H9 (cell line): ENCODE results near the gene UTP18. TPM values are rescaled to one million over a fixed set of nuclear protein-coding genes. Genes with fewer than 3 reads are reported as not detected.

Experiments used
- DNase-seq: peaks from one replicate; pipeline ENCODE4 v3.0.0-alpha.2; 2017
- H2AFZ ChIP-seq: one replicate; pipeline ENCODE4 v1.6.1; 2013; ENCODE audit warnings: mild to moderate bottlenecking, low read length, control low read depth, moderate library complexity
- H2AK5ac ChIP-seq: 2 replicates; pipeline ENCODE4 v1.6.1; 2013; ENCODE audit warnings: low read length, control low read depth, mixed read lengths; ENCODE audit not compliant: insufficient read length
- H2BK120ac ChIP-seq: one replicate; pipeline ENCODE4 v1.6.1; 2013; ENCODE audit warnings: low read depth, mild to moderate bottlenecking, low read length, control low read depth, inconsistent platforms; ENCODE audit not compliant: poor library complexity, severe bottlenecking
- H2BK12ac ChIP-seq: 2 replicates; pipeline ENCODE4 v1.6.1; 2013; ENCODE audit warnings: low read length, control low read depth, mixed read lengths, low read depth; ENCODE audit not compliant: insufficient read length
- H2BK15ac ChIP-seq: 2 replicates; pipeline ENCODE4 v1.6.1; 2013; ENCODE audit warnings: low read depth, low read length, control low read depth
- H2BK20ac ChIP-seq: one replicate; pipeline ENCODE4 v1.6.1; 2013; ENCODE audit warnings: low read depth, mild to moderate bottlenecking, low read length, control low read depth, inconsistent platforms; ENCODE audit not compliant: poor library complexity, severe bottlenecking
- H2BK5ac ChIP-seq: 2 replicates; pipeline ENCODE4 v1.6.1; 2013; ENCODE audit warnings: low read length, control low read depth, mixed read lengths; ENCODE audit not compliant: insufficient read length
- H3K14ac ChIP-seq: 2 replicates; pipeline ENCODE4 v1.6.1; 2013; ENCODE audit warnings: low read length, control low read depth; ENCODE audit not compliant: insufficient read depth
- H3K18ac ChIP-seq: 2 replicates; pipeline ENCODE4 v1.6.1; 2013; ENCODE audit warnings: low read depth, mild to moderate bottlenecking, mixed read lengths, low read length, control low read depth; ENCODE audit not compliant: insufficient read length
- H3K23ac ChIP-seq: 2 replicates; pipeline ENCODE4 v1.6.1; 2013; ENCODE audit warnings: low read length, control low read depth, mixed read lengths, low read depth; ENCODE audit not compliant: insufficient read length
- H3K23me2 ChIP-seq: 2 replicates; pipeline ENCODE4 v1.6.1; 2013; ENCODE audit warnings: low read depth, mild to moderate bottlenecking, mixed read lengths, low read length, control low read depth; ENCODE audit not compliant: insufficient read length, poor library complexity, severe bottlenecking
- H3K27ac ChIP-seq: 2 replicates; pipeline ENCODE4 v1.5.1; 2013; ENCODE audit warnings: low read length, control low read depth, mixed read lengths, low read depth; ENCODE audit not compliant: insufficient read length
- H3K27me3 ChIP-seq: 2 replicates; pipeline ENCODE4 v1.6.1; 2013; ENCODE audit warnings: low read length, control low read depth, inconsistent platforms; ENCODE audit not compliant: insufficient read depth
- H3K4ac ChIP-seq: 2 replicates; pipeline ENCODE4 v1.6.1; 2013; ENCODE audit warnings: low read depth, mild to moderate bottlenecking, control low read depth, inconsistent platforms, low read length, moderate library complexity
- H3K4me1 ChIP-seq: 2 replicates; pipeline ENCODE4 v1.6.1; 2013; ENCODE audit warnings: low read length, control low read depth, inconsistent platforms; ENCODE audit not compliant: insufficient read depth
- H3K4me2 ChIP-seq: 2 replicates; pipeline ENCODE4 v1.6.1; 2013; ENCODE audit warnings: low read length, control low read depth, mixed read lengths; ENCODE audit not compliant: insufficient read length, insufficient read depth
- H3K56ac ChIP-seq: 2 replicates; pipeline ENCODE4 v1.6.1; 2013; ENCODE audit warnings: low read depth, mild to moderate bottlenecking, mixed read lengths, low read length, control low read depth; ENCODE audit not compliant: insufficient read length
- H3K79me1 ChIP-seq: 2 replicates; pipeline ENCODE4 v1.6.1; 2013; ENCODE audit warnings: low read depth, mild to moderate bottlenecking, moderate library complexity, low read length, control low read depth, inconsistent platforms; ENCODE audit not compliant: insufficient read depth, poor library complexity, severe bottlenecking
- H3K79me2 ChIP-seq: 2 replicates; pipeline ENCODE4 v1.6.1; 2013; ENCODE audit warnings: low read length, control low read depth, inconsistent platforms; ENCODE audit not compliant: insufficient read depth
- H3K9ac ChIP-seq: 2 replicates; pipeline ENCODE4 v1.6.1; 2013; ENCODE audit warnings: low read length, control low read depth, mixed read lengths; ENCODE audit not compliant: insufficient read length; ENCODE audit errors: extremely low read depth
- H3K9me3 ChIP-seq: one replicate; pipeline ENCODE4 v1.6.1; 2013; ENCODE audit warnings: low read depth, low read length, inconsistent platforms; ENCODE audit not compliant: control insufficient read depth
- H3T11ph ChIP-seq: one replicate; pipeline ENCODE4 v1.6.1; 2013; ENCODE audit warnings: mild to moderate bottlenecking, low read length, control low read depth, inconsistent platforms
- H4K20me1 ChIP-seq: one replicate; pipeline ENCODE4 v1.6.1; 2013; ENCODE audit not compliant: control insufficient read depth, insufficient read length, insufficient read depth
- H4K5ac ChIP-seq: 2 replicates; pipeline ENCODE4 v1.6.1; 2013; ENCODE audit warnings: low read depth, mild to moderate bottlenecking, mixed read lengths, low read length, control low read depth; ENCODE audit not compliant: insufficient read length
- H4K8ac ChIP-seq: replicated peaks from 2 replicates; pipeline ENCODE4 v1.6.1; 2013; ENCODE audit warnings: low read length, control low read depth, mixed read lengths, low read depth; ENCODE audit not compliant: insufficient read length
- H4K91ac ChIP-seq: 2 replicates; pipeline ENCODE4 v1.6.1; 2013; ENCODE audit warnings: low read depth, mild to moderate bottlenecking, moderate library complexity, mixed read lengths, low read length, control low read depth; ENCODE audit not compliant: insufficient read length
- H3K27ac Mint-ChIP-seq, 3 experiments: 2 replicates in 2 of 3; 3 replicates in 1 of 3; pipeline ENCODE4 v1.8.0; 2020 to 2021; ENCODE audit warnings: mixed read lengths in 3 of 3, mild to moderate bottlenecking in 1 of 3, moderate library complexity in 1 of 3
- H3K27me3 Mint-ChIP-seq: 2 replicates; pipeline ENCODE4 v1.8.0; 2021; ENCODE audit warnings: low read depth, mild to moderate bottlenecking, moderate library complexity, mixed read lengths
- H3K36me3 Mint-ChIP-seq, 3 experiments: 2 replicates in 2 of 3; 3 replicates in 1 of 3; pipeline ENCODE4 v1.8.0; 2020 to 2021; ENCODE audit warnings: low read depth in 3 of 3, mixed read lengths in 3 of 3; ENCODE audit not compliant: insufficient read depth in 1 of 3
- H3K4me1 Mint-ChIP-seq, 2 experiments: 2 replicates each; pipeline ENCODE4 v1.8.0; 2020; ENCODE audit warnings: mixed read lengths in 2 of 2
- H3K4me3 Mint-ChIP-seq, 2 experiments: 2 replicates in 1 of 2; 3 replicates in 1 of 2; pipeline ENCODE4 v1.8.0; 2020 to 2021; ENCODE audit warnings: mild to moderate bottlenecking in 2 of 2, mixed read lengths in 2 of 2, moderate library complexity in 1 of 2
- H3K9me3 Mint-ChIP-seq, 2 experiments: 2 replicates in 1 of 2; 3 replicates in 1 of 2; pipeline ENCODE4 v1.8.0; 2020; ENCODE audit warnings: mild to moderate bottlenecking in 2 of 2, mixed read lengths in 2 of 2, moderate library complexity in 1 of 2
- total RNA-seq: library from RNA; stranded (reverse); gene quantifications from 2 replicates; pipeline ENCODE4 v1.2.1, GENCODE V29; 2021
- TF ChIP-seq, protein P1 (sequence below): fragments of 200-600 bp; sonication (generic); conservative IDR thresholded peaks from 3 replicates; pipeline ENCODE4 v1.8.0; 2021; ENCODE audit warnings: antibody characterized with exemption, mild to moderate bottlenecking

The UTP18 gene
- total RNA-seq, 1 experiment from 2014 or later: 79.5 TPM

GRCh38 chr17:51251010-51251409, 9.3 kb upstream of the UTP18 start:
- H3K79me2 ChIP-seq: peaks cover 6% of the 10 kb centered on the region
- Mint-ChIP-seq H3K36me3 (peaks cover 32 to 76% (median 70%) of the 10 kb centered on the region in 3 experiments), H3K4me1 (0 out of 4 replicates have a peak, but pooled peaks cover 0 to 3% of the 10 kb centered on the region in 2 experiments), H3K4me3 (no peak overlapping the region), H3K27me3 (no peaks in the 10 kb centered on the region), H3K27ac (no peak overlapping the region), H3K9me3 (peaks cover 2 to 7% of the 10 kb centered on the region in 2 experiments; a peak in 2 of 5 replicates)
- H4K91ac ChIP-seq: no peak overlapping the region
- H3K4me1 ChIP-seq: no peaks in the 10 kb centered on the region
- H3T11ph ChIP-seq: no peak overlapping the region
- H4K8ac ChIP-seq: no peak overlapping the region
- no peaks in the 10 kb centered on the region for H3K27me3 ChIP-seq
- no peak overlapping the region for H2AFZ ChIP-seq
- no peak overlapping the region for H2BK5ac ChIP-seq
- no peak overlapping the region for H3K4me2 ChIP-seq
- no peak overlapping the region for H3K56ac ChIP-seq
- H3K4ac ChIP-seq: no peak overlapping the region
- H3K14ac ChIP-seq: no peak overlapping the region
- H4K20me1 ChIP-seq: no peaks in the 10 kb centered on the region
- no peak overlapping the region for H3K23ac ChIP-seq
- H3K18ac ChIP-seq: no peak overlapping the region
- TF ChIP-seq, protein P1, sequence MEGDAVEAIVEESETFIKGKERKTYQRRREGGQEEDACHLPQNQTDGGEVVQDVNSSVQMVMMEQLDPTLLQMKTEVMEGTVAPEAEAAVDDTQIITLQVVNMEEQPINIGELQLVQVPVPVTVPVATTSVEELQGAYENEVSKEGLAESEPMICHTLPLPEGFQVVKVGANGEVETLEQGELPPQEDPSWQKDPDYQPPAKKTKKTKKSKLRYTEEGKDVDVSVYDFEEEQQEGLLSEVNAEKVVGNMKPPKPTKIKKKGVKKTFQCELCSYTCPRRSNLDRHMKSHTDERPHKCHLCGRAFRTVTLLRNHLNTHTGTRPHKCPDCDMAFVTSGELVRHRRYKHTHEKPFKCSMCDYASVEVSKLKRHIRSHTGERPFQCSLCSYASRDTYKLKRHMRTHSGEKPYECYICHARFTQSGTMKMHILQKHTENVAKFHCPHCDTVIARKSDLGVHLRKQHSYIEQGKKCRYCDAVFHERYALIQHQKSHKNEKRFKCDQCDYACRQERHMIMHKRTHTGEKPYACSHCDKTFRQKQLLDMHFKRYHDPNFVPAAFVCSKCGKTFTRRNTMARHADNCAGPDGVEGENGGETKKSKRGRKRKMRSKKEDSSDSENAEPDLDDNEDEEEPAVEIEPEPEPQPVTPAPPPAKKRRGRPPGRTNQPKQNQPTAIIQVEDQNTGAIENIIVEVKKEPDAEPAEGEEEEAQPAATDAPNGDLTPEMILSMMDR: no peak
- H3K9ac ChIP-seq: no peak overlapping the region
- no peak overlapping the region for H4K5ac ChIP-seq
- no peak overlapping the region for H2BK120ac ChIP-seq
- H3K27ac ChIP-seq: no peak overlapping the region
- H2BK12ac ChIP-seq: no peak overlapping the region
- no peaks in the 10 kb centered on the region for H3K9me3 ChIP-seq
- H3K23me2 ChIP-seq: no peaks in the 10 kb centered on the region
- H2BK15ac ChIP-seq: no peak overlapping the region
- DNase-seq: no peak
- no peak overlapping the region for H2AK5ac ChIP-seq
- no peak overlapping the region for H2BK20ac ChIP-seq
- H3K79me1 ChIP-seq: peaks cover 4% of the 10 kb centered on the region
